Measurements from ENCODE around the gene NFKB1. TPM values are rescaled to one million over a fixed set of nuclear protein-coding genes. Genes with fewer than 3 reads are reported as not detected.

NFKB1 gene
- total and polyA plus RNA-seq, 12 donors: 8.2 to 49.1 (median 33.9) TPM

GRCh38 chr4:102598086-102598761 lies 97.1 kb downstream of the NFKB1 start:
- no peak overlapping the region for H3K4me3 ChIP-seq
- H3K27ac ChIP-seq: no peak overlapping the region
- peaks cover 0 to 64% of the 10 kb centered on the region in 2 donors for H3K36me3 ChIP-seq (replicated peaks in 1 of 2)
- H3K9me3 ChIP-seq (replicated peaks in 1 of 3): no peaks in the 10 kb centered on the region
- intact Hi-C loops (cut with DNase I): loop anchor here in 1 of 2 donors (10.0 kb wide), 1 partner anchor 93 kb away; the partner anchor contains the start of gene NFKB1
- no peak for DNase-seq
- H3K27me3 ChIP-seq: no peaks in the 10 kb centered on the region
- 84 to 97% (median 89%) methylated on average over 1 of the region's 1 CpG for WGBS, 4 donors
- peaks cover 0 to 5% of the 10 kb centered on the region in 2 donors for H3K4me1 ChIP-seq (replicated peaks in 1 of 2)
- TF ChIP-seq CTCF (IDR thresholded peaks at IDR 0.05) (no peak), POLR2A (IDR thresholded peaks at IDR 0.05) (no peak)

- Histone ChIP-seq H3K36me3 (replicated peaks in 1 of 2) (peaks cover 0 to 70% of the 10 kb centered on the region in 2 donors), H3K9me3 (replicated peaks in 1 of 3) (no peaks in the 10 kb centered on the region), H3K4me3 (no peak overlapping the region), H3K4me1 (replicated peaks in 1 of 2) (peaks cover 0 to 5% of the 10 kb centered on the region in 2 donors), H3K27ac (no peak overlapping the region), H3K27me3 (no peaks in the 10 kb centered on the region)
- 88 to 92% (median 89%) methylated on average over 6 of the region's 6 CpGs for WGBS, 4 donors
- no peak for TF ChIP-seq CTCF (IDR thresholded peaks at IDR 0.05)
- no peak for TF ChIP-seq POLR2A (IDR thresholded peaks at IDR 0.05)
- intact Hi-C loops (cut with DNase I): loop anchor here in 1 of 2 donors (10.0 kb wide), 1 partner anchor 94 kb away; the partner anchor contains the start of gene NFKB1
- DNase-seq: no peak
Observed at GRCh38 chr4:102598762-102599374, 97.7 kb downstream of the NFKB1 start.

- H3K36me3 ChIP-seq (replicated peaks in 1 of 2): peaks cover 0 to 75% of the 10 kb centered on the region in 2 donors
- peaks cover 0 to 5% of the 10 kb centered on the region in 2 donors for H3K4me1 ChIP-seq (replicated peaks in 1 of 2)
- peak in 2 of 7 donors; percentile 25 to 55 for DNase-seq
- peaks cover 0 to 2% (median 0%) of the 10 kb centered on the region in 3 donors for H3K9me3 ChIP-seq (replicated peaks in 1 of 3)
- intact Hi-C loops (cut with DNase I): loop anchor here in 1 of 2 donors (10.0 kb wide), 1 partner anchor 95 kb away; the partner anchor contains the start of gene NFKB1
- 68 to 76% (median 72%) methylated on average over 4 of the region's 4 CpGs for WGBS, 4 donors
- H3K4me3 ChIP-seq: no peak overlapping the region
- H3K27ac ChIP-seq: no peak overlapping the region
- no peaks in the 10 kb centered on the region for H3K27me3 ChIP-seq
- no peak for TF ChIP-seq CTCF (IDR thresholded peaks at IDR 0.05)
- TF ChIP-seq POLR2A (IDR thresholded peaks at IDR 0.05): no peak
Observed at GRCh38 chr4:102599455-102599854, 98.3 kb downstream of the NFKB1 start.

GRCh38 chr4:102599886-102600285 lies 98.7 kb downstream of the NFKB1 start:
- H3K9me3 ChIP-seq (replicated peaks in 1 of 3): peaks cover 0 to 2% (median 0%) of the 10 kb centered on the region in 3 donors
- H3K27me3 ChIP-seq: no peaks in the 10 kb centered on the region
- TF ChIP-seq CTCF (IDR thresholded peaks at IDR 0.05): no peak
- no peak for TF ChIP-seq POLR2A (IDR thresholded peaks at IDR 0.05)
- intact Hi-C loops (cut with DNase I): loop anchor here in 1 of 2 donors (10.0 kb wide), 2 partner anchors 95 to 155 kb away; partner anchors contain the start of gene NFKB1
- no peak overlapping the region for H3K27ac ChIP-seq
- peaks cover 0 to 5% of the 10 kb centered on the region in 2 donors for H3K4me1 ChIP-seq (replicated peaks in 1 of 2)
- no peak for DNase-seq
- H3K36me3 ChIP-seq (replicated peaks in 1 of 2): peaks cover 0 to 74% of the 10 kb centered on the region in 2 donors
- 74 to 82% (median 78%) methylated on average over 3 of the region's 3 CpGs for whole genome bisulfite sequencing, 4 donors
- no peak overlapping the region for H3K4me3 ChIP-seq

Data from adrenal gland (tissue), 12 donors.